ENCODE results near the gene TASP1.

The TASP1 gene

GRCh38 chr20:13656721-13657368, 18.1 kb upstream of the TASP1 start:
- H3K36me3 ChIP-seq (replicated peaks; ENCODE audit: low read depth, low read length): peaks cover 7% of the 10 kb centered on the region
- no peak overlapping the region for H3K4me3 ChIP-seq (ENCODE audit: low read length)
- H2AFZ ChIP-seq (ENCODE audit: low read depth, low read length): no peak overlapping the region
- H3K9me3 ChIP-seq (ENCODE audit: insufficient read depth, low read length): peaks cover 6% of the 10 kb centered on the region
- H3K9ac ChIP-seq (ENCODE audit: low read length): no peak overlapping the region
- H3K4me2 ChIP-seq (ENCODE audit: low read length): no peak overlapping the region
- H3K79me2 ChIP-seq (ENCODE audit: low read length): no peaks in the 10 kb centered on the region
- peaks cover 38% of the 10 kb centered on the region for H3K27me3 ChIP-seq (ENCODE audit: low read depth, low read length)
- no peak for TF ChIP-seq EZH2phosphoT487 (IDR thresholded peaks at IDR 0.05; ENCODE audit: low read depth)
- no peak for TF ChIP-seq CTCF (IDR thresholded peaks at IDR 0.05; ENCODE audit: low read depth, low read length)
- H3K4me1 ChIP-seq (ENCODE audit: low read length): peaks cover 27% of the 10 kb centered on the region
- H3K27ac ChIP-seq (ENCODE audit: low read length): no peak overlapping the region
- H4K20me1 ChIP-seq (ENCODE audit: insufficient read depth, low read length): peaks cover 3% of the 10 kb centered on the region; the same call in 1 of the 2 replicates

DNA sequence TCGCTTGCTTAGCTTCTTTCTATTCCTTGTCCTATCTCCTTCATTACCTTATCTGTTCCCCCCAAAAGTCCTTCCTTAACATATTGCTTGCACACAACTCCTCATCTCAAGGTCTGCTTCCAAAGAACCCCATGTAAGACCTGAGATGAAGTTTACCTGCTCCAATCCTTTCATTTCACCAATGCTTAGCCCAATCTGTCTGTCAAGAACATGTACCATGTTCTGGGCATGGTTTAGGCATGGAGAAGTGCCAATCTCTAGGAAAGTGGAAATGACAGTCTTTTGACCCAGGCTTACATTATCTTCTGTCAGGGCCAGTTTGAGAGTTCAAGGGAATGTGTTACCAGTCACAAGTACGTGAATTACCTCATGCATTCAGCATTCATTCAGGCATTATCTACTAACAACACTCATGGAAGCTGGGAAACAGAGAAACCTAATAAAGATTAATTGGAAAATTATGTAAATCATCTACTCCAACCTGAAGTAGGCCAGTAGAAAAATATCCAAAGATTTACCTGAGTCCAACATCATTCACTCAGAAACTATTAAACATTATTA, 15.8 kb upstream of the TASP1 start:
- H3K36me3 ChIP-seq (replicated peaks; ENCODE audit: low read depth, low read length): peaks cover 7% of the 10 kb centered on the region
- H3K4me2 ChIP-seq (ENCODE audit: low read length): no peak overlapping the region
- H3K9me3 ChIP-seq (ENCODE audit: insufficient read depth, low read length): peaks cover 6% of the 10 kb centered on the region
- H3K27me3 ChIP-seq (ENCODE audit: low read depth, low read length): peaks cover 29% of the 10 kb centered on the region
- no peak for TF ChIP-seq EZH2phosphoT487 (IDR thresholded peaks at IDR 0.05; ENCODE audit: low read depth)
- TF ChIP-seq CTCF (IDR thresholded peaks at IDR 0.05; ENCODE audit: low read depth, low read length): no peak
- no peak overlapping the region for H3K9ac ChIP-seq (ENCODE audit: low read length)
- no peaks in the 10 kb centered on the region for H3K79me2 ChIP-seq (ENCODE audit: low read length)
- peaks cover under 1% of the 10 kb centered on the region; the same call in 1 of the 2 replicates for H4K20me1 ChIP-seq (ENCODE audit: insufficient read depth, low read length)
- no peak overlapping the region for H3K27ac ChIP-seq (ENCODE audit: low read length)
- H3K4me1 ChIP-seq (ENCODE audit: low read length): peaks cover 22% of the 10 kb centered on the region
- H2AFZ ChIP-seq (ENCODE audit: low read depth, low read length): no peak overlapping the region
- no peak overlapping the region for H3K4me3 ChIP-seq (ENCODE audit: low read length)

DNA sequence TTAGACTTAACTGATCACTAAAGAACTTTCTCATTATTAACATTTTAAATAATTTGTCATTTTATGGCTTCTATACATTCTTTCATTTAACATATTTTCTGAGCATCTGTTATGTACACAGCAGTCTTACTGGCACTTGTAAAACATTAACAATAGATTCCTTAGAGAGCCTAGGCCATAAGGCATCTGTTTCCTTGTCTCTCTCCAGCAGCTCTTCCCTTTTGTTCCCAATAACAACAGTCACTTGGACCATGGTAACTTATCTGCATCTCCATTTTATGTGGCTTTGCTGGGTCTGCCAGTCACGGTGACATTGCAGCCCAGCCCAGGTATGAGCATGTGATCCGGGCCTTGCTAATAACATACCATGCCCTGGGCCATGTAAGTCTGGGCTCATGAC, 11.7 kb upstream of the TASP1 start:
- H3K27ac ChIP-seq (ENCODE audit: low read length): no peak overlapping the region
- H3K27me3 ChIP-seq (ENCODE audit: low read depth, low read length): peaks cover 25% of the 10 kb centered on the region
- no peaks in the 10 kb centered on the region for H3K4me1 ChIP-seq (ENCODE audit: low read length)
- no peak overlapping the region for H3K4me3 ChIP-seq (ENCODE audit: low read length)
- H3K9me3 ChIP-seq (ENCODE audit: insufficient read depth, low read length): no peaks in the 10 kb centered on the region
- no peak for TF ChIP-seq CTCF (IDR thresholded peaks at IDR 0.05; ENCODE audit: low read depth, low read length)
- no peak for TF ChIP-seq EZH2phosphoT487 (IDR thresholded peaks at IDR 0.05; ENCODE audit: low read depth)
- H2AFZ ChIP-seq (ENCODE audit: low read depth, low read length): no peak overlapping the region
- no peak overlapping the region for H3K4me2 ChIP-seq (ENCODE audit: low read length)
- H4K20me1 ChIP-seq (ENCODE audit: insufficient read depth, low read length): no peaks in the 10 kb centered on the region
- no peak overlapping the region for H3K9ac ChIP-seq (ENCODE audit: low read length)
- no peaks in the 10 kb centered on the region for H3K36me3 ChIP-seq (replicated peaks; ENCODE audit: low read depth, low read length)
- no peaks in the 10 kb centered on the region for H3K79me2 ChIP-seq (ENCODE audit: low read length)

DNA sequence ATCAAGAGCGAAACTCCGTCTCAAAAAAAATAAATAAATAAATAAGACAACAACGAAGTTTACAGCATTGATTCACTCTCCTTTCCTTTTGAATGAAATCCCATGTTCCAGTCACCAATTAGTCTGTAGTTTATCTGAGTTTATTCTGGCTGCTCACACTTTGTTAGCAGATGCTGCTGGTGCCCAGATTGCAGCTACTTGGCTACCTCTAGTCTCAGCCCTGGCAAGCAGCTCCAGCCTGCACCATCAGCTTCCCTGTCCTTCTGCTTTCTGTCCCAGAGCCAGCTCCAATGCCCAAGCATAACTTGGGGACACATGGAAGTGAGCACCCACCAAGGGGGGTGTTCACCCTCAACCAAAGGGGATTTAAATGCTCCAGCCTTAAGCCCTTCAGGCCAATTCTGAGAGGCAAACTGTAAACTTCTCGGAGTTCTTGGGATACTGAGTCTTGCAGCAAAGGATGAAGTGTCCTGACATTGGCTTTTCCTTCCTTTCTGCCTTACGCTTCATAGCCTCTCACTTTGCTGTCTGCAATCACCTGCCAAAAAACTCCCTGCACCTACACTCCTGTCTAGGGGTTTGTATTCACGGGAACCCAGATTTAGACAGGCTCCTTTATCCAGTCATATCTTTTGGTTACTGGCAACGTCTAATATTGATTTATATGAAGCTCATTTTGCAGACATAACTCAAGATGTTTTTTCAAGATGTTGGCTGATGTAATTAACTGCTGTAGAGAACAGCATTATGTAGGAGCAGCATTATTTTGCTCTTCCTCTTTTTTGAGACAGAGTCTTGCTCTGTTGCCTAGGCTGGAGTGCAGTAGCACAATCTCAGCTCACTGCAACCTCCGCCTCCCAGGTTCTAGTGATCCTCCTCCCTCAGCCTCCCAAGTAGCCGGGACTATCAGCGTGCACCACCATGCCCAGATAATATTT, 9.8 kb upstream of the TASP1 start:
- Histone ChIP-seq H3K4me1 (ENCODE audit: low read length) (peaks cover 8% of the 10 kb centered on the region), H3K79me2 (ENCODE audit: low read length) (no peaks in the 10 kb centered on the region), H3K9ac (ENCODE audit: low read length) (no peak overlapping the region), H3K4me3 (ENCODE audit: low read length) (no peak overlapping the region), H3K27me3 (ENCODE audit: low read depth, low read length) (peaks cover 31% of the 10 kb centered on the region), H2AFZ (ENCODE audit: low read depth, low read length) (no peak overlapping the region), H3K9me3 (ENCODE audit: insufficient read depth, low read length) (no peaks in the 10 kb centered on the region), H4K20me1 (ENCODE audit: insufficient read depth, low read length) (no peaks in the 10 kb centered on the region), H3K27ac (ENCODE audit: low read length) (no peak overlapping the region), H3K4me2 (ENCODE audit: low read length) (no peak overlapping the region), H3K36me3 (replicated peaks; ENCODE audit: low read depth, low read length) (no peaks in the 10 kb centered on the region)
- no peak for TF ChIP-seq EZH2phosphoT487 (IDR thresholded peaks at IDR 0.05; ENCODE audit: low read depth)
- no peak for TF ChIP-seq CTCF (IDR thresholded peaks at IDR 0.05; ENCODE audit: low read depth, low read length)

Data from OCI-LY3 (cell line).